Measurements from ENCODE around the gene FRY.

The FRY gene

GRCh38 chr13:32245555-32245954, 214.0 kb downstream of the FRY start:
- ChIA-PET CTCF (interaction anchor here (0.8 to 4.9 kb wide), 23 partner anchors 9 to 336 kb away, joined by 3 to 42 read pairs (median 8); no protein-coding TSS in a partner anchor), POLR2A (no interaction called here)
- DNase-seq (ENCODE audit: low read depth, low spot score), result no peak
- TF ChIP-seq CTCF (IDR thresholded peaks at IDR 0.05; ENCODE audit: insufficient read depth, low read length, missing control alignments), result no peak
- H3K4me3 ChIP-seq (ENCODE audit: low read depth, low read length), result no peak overlapping the region

GRCh38 chr13:32246468-32246867, 214.9 kb downstream of the FRY start:
- peak; percentile 85 for TF ChIP-seq CTCF (IDR thresholded peaks at IDR 0.05; ENCODE audit: insufficient read depth, low read length, missing control alignments)
- no peak overlapping the region for H3K4me3 ChIP-seq (ENCODE audit: low read depth, low read length)
- no peak for DNase-seq (ENCODE audit: low read depth, low spot score)
- ChIA-PET CTCF (interaction anchor here (0.8 to 4.9 kb wide), 30 partner anchors 8 to 337 kb away, joined by 3 to 42 read pairs (median 6); partner anchors contain the start of genes BRCA2 and ZAR1L), POLR2A (no interaction called here)

GRCh38 chr13:32247887-32248286, 216.3 kb downstream of the FRY start:
- DNase-seq (ENCODE audit: low read depth, low spot score), result no peak
- ChIA-PET POLR2A (no interaction called here), CTCF (interaction anchor here (0.7 to 4.9 kb wide), 11 partner anchors 9 to 333 kb away, joined by 3 to 36 read pairs (median 7); no protein-coding TSS in a partner anchor)
- no peak for TF ChIP-seq CTCF (IDR thresholded peaks at IDR 0.05; ENCODE audit: insufficient read depth, low read length, missing control alignments)
- no peak overlapping the region for H3K4me3 ChIP-seq (ENCODE audit: low read depth, low read length)

GRCh38 chr13:32248801-32249200, 217.2 kb downstream of the FRY start:
- no peak overlapping the region for H3K4me3 ChIP-seq (ENCODE audit: low read depth, low read length)
- DNase-seq (ENCODE audit: low read depth, low spot score), result no peak
- POLR2A ChIA-PET, result no interaction called here
- CTCF ChIA-PET, result interaction anchor here (0.9 to 4.9 kb wide), 3 partner anchors 13 to 84 kb away, joined by 3 to 36 read pairs (median 3); no protein-coding TSS in a partner anchor
- TF ChIP-seq CTCF (IDR thresholded peaks at IDR 0.05; ENCODE audit: insufficient read depth, low read length, missing control alignments), result no peak

GRCh38 chr13:32252812-32253438, 221.4 kb downstream of the FRY start:
- CTCF ChIA-PET, result interaction anchor here (1.0 kb wide), 1 partner anchor 17 kb away, joined by 3 read pairs; no protein-coding TSS in a partner anchor
- no peak for TF ChIP-seq CTCF (IDR thresholded peaks at IDR 0.05; ENCODE audit: insufficient read depth, low read length, missing control alignments)
- no peak for DNase-seq (ENCODE audit: low read depth, low spot score)
- no peak overlapping the region for H3K4me3 ChIP-seq (ENCODE audit: low read depth, low read length)
- POLR2A ChIA-PET, result no interaction called here

GRCh38 chr13:32253911-32254399, 222.4 kb downstream of the FRY start:
- TF ChIP-seq CTCF (IDR thresholded peaks at IDR 0.05; ENCODE audit: insufficient read depth, low read length, missing control alignments), result no peak
- no peak overlapping the region for H3K4me3 ChIP-seq (ENCODE audit: low read depth, low read length)
- ChIA-PET CTCF (interaction anchor here (1.6 to 4.3 kb wide), 2 partner anchors 8 to 89 kb away, joined by 7 to 42 read pairs; no protein-coding TSS in a partner anchor), POLR2A (no interaction called here)
- no peak for DNase-seq (ENCODE audit: low read depth, low spot score)

Data from AG04449 (cell line).